Osteocyte (in vitro differentiated cells): ENCODE data around the gene ATP6V0D1. TPM values are rescaled to one million over a fixed set of nuclear protein-coding genes. Genes with fewer than 3 reads are reported as not detected.

ENCODE experiments used
- DNase-seq: peaks from one replicate; pipeline ENCODE4 v3.0.0; 2021; ENCODE audit warnings: mixed read lengths; ENCODE audit not compliant: unreplicated experiment; ENCODE audit errors: extremely low spot score
- H3K27ac Mint-ChIP-seq: one replicate; pipeline ENCODE4 v1.8.0; 2021; ENCODE audit warnings: mild to moderate bottlenecking, mixed read lengths; ENCODE audit not compliant: unreplicated experiment
- H3K27me3 Mint-ChIP-seq: one replicate; pipeline ENCODE4 v1.8.0; 2021; ENCODE audit warnings: mixed read lengths; ENCODE audit not compliant: unreplicated experiment
- H3K36me3 Mint-ChIP-seq: one replicate; pipeline ENCODE4 v1.8.0; 2021; ENCODE audit warnings: mixed read lengths; ENCODE audit not compliant: unreplicated experiment
- H3K4me1 Mint-ChIP-seq: one replicate; pipeline ENCODE4 v1.8.0; 2021; ENCODE audit warnings: mixed read lengths; ENCODE audit not compliant: unreplicated experiment
- H3K4me3 Mint-ChIP-seq: one replicate; pipeline ENCODE4 v1.8.0; 2021; ENCODE audit warnings: mild to moderate bottlenecking, moderate library complexity, mixed read lengths; ENCODE audit not compliant: unreplicated experiment
- H3K9me3 Mint-ChIP-seq: one replicate; pipeline ENCODE4 v1.8.0; 2021; ENCODE audit warnings: mixed read lengths; ENCODE audit not compliant: unreplicated experiment
- CTCF ChIP-seq: fragments of 200-600 bp; sonication (generic); IDR thresholded peaks from 2 replicates; pipeline ENCODE4 v1.5.0; 2021; ENCODE audit warnings: antibody characterized with exemption, mild to moderate bottlenecking, moderate library complexity
- total RNA-seq: library from RNA; stranded (reverse); gene quantifications from 2 replicates; pipeline ENCODE4 v1.2.1, GENCODE V29; 2021

Gene ATP6V0D1
- total RNA-seq, 1 donor from 2014 or later: 116 TPM

GRCh38 chr16:67428146-67428731 is 52.7 kb downstream of the ATP6V0D1 start:
- Mint-ChIP-seq H3K36me3 (peaks cover 6% of the 10 kb centered on the region), H3K9me3 (no peaks in the 10 kb centered on the region), H3K27ac (no peak overlapping the region), H3K4me3 (no peak overlapping the region), H3K4me1 (peaks cover 42% of the 10 kb centered on the region), H3K27me3 (peaks cover 15% of the 10 kb centered on the region)
- TF ChIP-seq CTCF: peak; percentile 88
- peak; percentile 89 for DNase-seq

DNA sequence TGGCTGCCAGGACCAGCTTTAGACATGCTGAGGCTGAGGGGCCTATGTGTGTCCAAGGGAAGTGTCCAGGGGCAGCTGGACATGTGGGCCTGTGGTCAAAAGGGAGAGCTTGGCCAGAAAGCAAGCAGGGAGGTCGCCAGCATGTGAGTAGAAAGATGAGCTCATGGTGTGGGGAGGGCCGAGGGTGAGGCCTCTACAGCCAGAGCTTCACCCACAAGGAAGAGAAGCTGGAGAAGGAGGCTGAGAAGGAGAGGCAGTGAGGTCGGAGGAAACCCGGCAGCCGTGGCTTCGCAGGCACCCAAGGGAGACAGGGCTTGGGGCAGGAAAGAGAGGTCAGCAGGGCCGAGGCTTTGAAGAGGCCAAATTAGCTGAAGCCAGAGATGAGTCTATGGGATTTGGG is 54.0 kb downstream of the ATP6V0D1 start:
- peaks cover 15% of the 10 kb centered on the region for H3K27me3 Mint-ChIP-seq
- no peak for DNase-seq
- H3K9me3 Mint-ChIP-seq: no peaks in the 10 kb centered on the region
- peaks cover 38% of the 10 kb centered on the region for H3K4me1 Mint-ChIP-seq
- no peak overlapping the region for H3K27ac Mint-ChIP-seq
- H3K36me3 Mint-ChIP-seq: peaks cover 6% of the 10 kb centered on the region
- no peak for TF ChIP-seq CTCF
- no peak overlapping the region for H3K4me3 Mint-ChIP-seq

DNA sequence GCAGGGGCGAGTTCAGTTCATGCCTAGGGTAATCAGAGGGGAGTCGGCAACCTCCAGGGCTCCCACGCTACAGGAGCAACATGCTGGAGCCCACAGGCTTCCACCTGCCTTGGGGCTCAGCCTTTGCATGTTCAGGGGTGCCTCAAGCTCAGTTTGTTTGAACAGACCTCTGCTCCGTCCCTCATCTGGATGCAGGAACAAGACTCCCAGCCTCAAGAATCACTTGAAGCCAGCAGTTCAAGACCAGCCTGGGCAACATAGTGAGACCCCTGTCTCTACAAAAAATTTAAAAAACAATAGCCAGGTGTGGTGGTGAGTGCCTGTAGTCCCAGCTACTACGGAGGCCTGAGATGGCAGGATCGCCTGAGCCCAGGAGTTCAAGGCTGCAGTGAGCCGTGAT is 54.9 kb downstream of the ATP6V0D1 start:
- Mint-ChIP-seq H3K4me1 (peaks cover 35% of the 10 kb centered on the region), H3K4me3 (no peak overlapping the region), H3K36me3 (peaks cover 6% of the 10 kb centered on the region), H3K9me3 (no peaks in the 10 kb centered on the region), H3K27me3 (peaks cover 15% of the 10 kb centered on the region), H3K27ac (no peak overlapping the region)
- TF ChIP-seq CTCF: no peak
- DNase-seq: no peak

DNA sequence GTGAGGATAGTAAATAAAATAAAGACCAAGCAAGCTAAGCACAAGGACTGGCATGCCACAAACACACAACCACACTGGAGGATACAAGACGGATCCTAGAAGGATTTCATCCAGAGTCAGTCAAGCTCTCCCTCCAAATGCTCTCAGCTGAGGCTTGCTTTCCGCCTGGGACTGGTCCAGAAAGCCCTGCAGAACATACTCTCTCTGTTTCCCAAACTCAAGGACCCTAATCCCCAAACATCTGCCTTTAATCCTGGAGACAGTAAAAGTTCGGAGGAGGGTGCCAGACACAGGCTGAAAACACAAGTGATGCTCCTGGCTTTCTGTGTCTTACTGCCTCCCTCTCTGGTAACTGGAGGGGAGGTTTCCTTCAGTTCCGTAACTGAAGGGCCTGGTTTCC is 55.4 kb downstream of the ATP6V0D1 start:
- peaks cover 15% of the 10 kb centered on the region for H3K27me3 Mint-ChIP-seq
- peaks cover 35% of the 10 kb centered on the region for H3K4me1 Mint-ChIP-seq
- DNase-seq: no peak
- H3K27ac Mint-ChIP-seq: no peak overlapping the region
- no peak overlapping the region for H3K4me3 Mint-ChIP-seq
- H3K9me3 Mint-ChIP-seq: no peaks in the 10 kb centered on the region
- TF ChIP-seq CTCF: no peak
- H3K36me3 Mint-ChIP-seq: peaks cover 6% of the 10 kb centered on the region

DNA sequence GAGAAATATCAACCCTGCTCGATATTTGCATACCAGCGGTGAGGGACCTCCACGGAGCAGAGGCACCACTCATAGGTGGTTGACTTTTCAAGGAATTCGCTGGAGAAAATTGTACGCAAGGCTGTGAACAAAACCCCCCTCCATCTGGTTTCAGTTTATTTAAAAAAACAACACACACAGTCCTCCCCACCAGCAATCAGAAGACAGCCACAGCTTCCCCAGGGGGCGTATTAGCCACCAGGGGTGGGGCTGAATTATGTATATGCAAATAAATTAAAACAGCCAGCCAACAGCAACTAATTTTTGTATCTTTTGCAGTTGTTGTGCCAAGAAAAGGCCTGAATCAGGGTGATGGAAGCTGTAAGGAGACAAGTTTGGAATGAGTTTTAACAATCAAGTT is 55.9 kb downstream of the ATP6V0D1 start:
- H3K27ac Mint-ChIP-seq: no peak overlapping the region
- no peak for TF ChIP-seq CTCF
- H3K27me3 Mint-ChIP-seq: peaks cover 12% of the 10 kb centered on the region
- H3K4me3 Mint-ChIP-seq: no peak overlapping the region
- peaks cover 32% of the 10 kb centered on the region for H3K4me1 Mint-ChIP-seq
- no peaks in the 10 kb centered on the region for H3K9me3 Mint-ChIP-seq
- H3K36me3 Mint-ChIP-seq: peaks cover 6% of the 10 kb centered on the region
- DNase-seq: no peak
